ENCODE results near the gene PLA2G7. TPM values are rescaled to one million over a fixed set of nuclear protein-coding genes. Genes with fewer than 3 reads are reported as not detected.
"Not testable (repeated sequence)": the region's sequence is repeated elsewhere in the genome, so short reads cannot be mapped to it uniquely, and the experiment has no call there.

The PLA2G7 gene
- total RNA-seq, 3 donors from 2014 or later, result 2.2 to 3.1 (median 3.0) TPM

DNA sequence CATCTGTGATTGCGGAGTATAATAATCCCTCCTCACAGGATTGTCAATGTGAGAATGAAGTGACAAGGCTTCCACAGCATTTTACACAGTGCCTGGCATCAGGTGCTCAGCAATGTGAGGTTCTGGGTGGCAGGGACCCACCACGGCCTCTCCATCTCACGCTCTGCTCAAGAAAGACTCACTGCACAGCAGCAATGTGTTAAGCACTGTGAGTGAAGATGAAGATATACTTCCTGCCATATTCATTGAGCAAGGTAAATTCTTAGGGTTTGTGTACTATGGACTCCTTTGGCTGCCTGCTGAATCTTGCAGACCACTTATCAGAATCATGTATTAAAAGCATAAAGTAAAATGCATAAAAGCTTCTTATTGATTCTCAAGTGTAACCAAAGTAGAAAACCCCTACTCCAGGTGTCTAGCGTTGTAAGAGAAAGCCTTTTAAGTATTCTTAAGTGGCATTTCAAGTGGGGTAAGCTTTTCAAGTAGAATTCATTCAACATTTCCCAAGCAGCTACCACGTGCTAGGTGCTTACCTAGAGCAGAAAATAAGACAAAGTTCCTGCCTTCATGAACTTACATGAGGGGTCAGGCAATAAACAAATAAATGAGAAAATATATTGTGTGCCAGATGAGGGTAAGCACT is 41.0 kb upstream of the PLA2G7 start:
- no peaks in the 10 kb centered on the region for H3K9me3 ChIP-seq
- DNase-seq (no peak), ATAC-seq (no peak)
- intact Hi-C loops (cut with DNase I, micrococcal nuclease), result no loop called here
- no peaks in the 10 kb centered on the region for H3K36me3 ChIP-seq (ENCODE audit: low read depth)
- H3K4me3 ChIP-seq, result no peak overlapping the region
- peaks cover 5% of the 10 kb centered on the region for H3K4me1 ChIP-seq (ENCODE audit: low read depth)
- TF ChIP-seq CTCF (IDR thresholded peaks at IDR 0.05), result no peak

GRCh38 chr6:46774736-46775135 is 39.6 kb upstream of the PLA2G7 start:
- H3K9me3 ChIP-seq; ATAC-seq; intact Hi-C loops (cut with DNase I, micrococcal nuclease); H3K4me1 ChIP-seq (ENCODE audit: low read depth); H3K4me3 ChIP-seq; H3K36me3 ChIP-seq (ENCODE audit: low read depth): not testable (repeated sequence)
- DNase-seq, result peak in 1 of 3 donors; percentile 49

DNA sequence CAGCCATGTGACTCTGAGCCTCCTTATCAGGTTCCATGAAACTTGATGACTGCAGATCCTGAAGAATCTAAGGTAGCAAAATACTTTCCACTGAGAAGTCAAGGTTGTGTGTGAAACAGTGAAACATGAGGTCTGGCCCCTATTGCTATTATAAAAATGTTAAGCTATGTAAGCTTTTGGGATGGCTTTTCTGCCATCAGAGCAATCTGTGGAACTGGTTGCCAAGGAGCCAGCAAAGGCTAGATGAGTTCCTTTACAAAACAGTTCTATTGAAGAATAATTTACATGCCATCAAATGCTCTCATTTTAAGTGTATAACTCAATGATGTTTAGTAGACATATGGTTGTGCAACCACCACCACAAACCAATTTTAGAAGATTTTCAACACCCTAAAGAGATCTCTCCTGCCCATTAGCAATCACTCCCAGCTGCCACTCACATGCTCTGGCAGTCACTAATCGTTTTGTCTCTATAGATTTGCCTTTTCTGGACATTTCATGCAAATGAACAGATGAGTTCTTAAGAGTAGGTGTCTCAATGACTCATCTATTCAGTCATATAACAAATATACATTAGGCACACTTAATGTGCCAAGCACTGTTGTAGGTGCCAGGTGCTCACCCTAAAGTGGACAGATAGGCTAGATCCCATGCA is 38.2 kb upstream of the PLA2G7 start:
- DNase-seq (no peak), ATAC-seq (no peak)
- Histone ChIP-seq H3K4me3 (no peak overlapping the region), H3K36me3 (ENCODE audit: low read depth) (no peaks in the 10 kb centered on the region), H3K4me1 (ENCODE audit: low read depth) (peaks cover 5% of the 10 kb centered on the region), H3K9me3 (no peaks in the 10 kb centered on the region)
- no peak for TF ChIP-seq CTCF (IDR thresholded peaks at IDR 0.05)
- intact Hi-C loops (cut with DNase I, micrococcal nuclease), result no loop called here

- no peak for TF ChIP-seq CTCF (IDR thresholded peaks at IDR 0.05)
- H3K4me1 ChIP-seq (ENCODE audit: low read depth), result peaks cover under 1% of the 10 kb centered on the region
- intact Hi-C loops (cut with DNase I, micrococcal nuclease), result no loop called here
- H3K4me3 ChIP-seq, result no peak overlapping the region
- ATAC-seq, result peak; percentile 58
- no peaks in the 10 kb centered on the region for H3K36me3 ChIP-seq (ENCODE audit: low read depth)
- H3K9me3 ChIP-seq, result no peaks in the 10 kb centered on the region
- peak in 1 of 3 donors; percentile 24 for DNase-seq
Measured at GRCh38 chr6:46772762-46773161, 37.6 kb upstream of the PLA2G7 start.

GRCh38 chr6:46772016-46772415 is 36.8 kb upstream of the PLA2G7 start:
- intact Hi-C loops (cut with DNase I, micrococcal nuclease), result no loop called here
- H3K36me3 ChIP-seq (ENCODE audit: low read depth), result no peaks in the 10 kb centered on the region
- H3K4me3 ChIP-seq, result no peak overlapping the region
- H3K4me1 ChIP-seq (ENCODE audit: low read depth), result no peaks in the 10 kb centered on the region
- TF ChIP-seq CTCF (IDR thresholded peaks at IDR 0.05), result no peak
- H3K9me3 ChIP-seq, result no peaks in the 10 kb centered on the region
- DNase-seq (no peak), ATAC-seq (no peak)

DNA sequence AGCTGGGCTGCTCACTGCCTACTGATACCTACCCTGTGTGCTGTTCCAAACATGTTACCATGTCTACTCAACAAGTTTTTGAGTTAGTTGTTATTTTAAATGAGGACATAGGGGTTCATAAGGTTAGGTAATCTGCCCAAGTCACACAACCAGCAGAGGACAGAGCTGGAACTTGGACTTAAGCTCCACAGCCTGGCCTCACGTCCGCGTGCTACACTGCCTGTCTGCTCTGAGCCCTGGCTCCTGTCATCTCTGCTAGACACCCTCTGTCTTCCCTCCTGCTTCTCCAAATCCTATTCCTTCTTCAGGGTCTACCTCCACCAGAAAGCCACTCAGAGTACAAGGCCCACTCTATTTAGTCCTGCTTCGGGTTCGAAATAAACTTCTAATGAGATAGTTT is 29.8 kb upstream of the PLA2G7 start:
- Histone ChIP-seq H3K4me1 (ENCODE audit: low read depth) (no peaks in the 10 kb centered on the region), H3K4me3 (no peak overlapping the region), H3K36me3 (ENCODE audit: low read depth) (no peaks in the 10 kb centered on the region), H3K9me3 (no peaks in the 10 kb centered on the region)
- DNase-seq (no peak), ATAC-seq (no peak)
- TF ChIP-seq CTCF (IDR thresholded peaks at IDR 0.05), result no peak
- intact Hi-C loops (cut with DNase I, micrococcal nuclease), result no loop called here

GRCh38 chr6:46764280-46764679 is 29.1 kb upstream of the PLA2G7 start:
- intact Hi-C loops (cut with DNase I, micrococcal nuclease), result not testable (repeated sequence)

More at GRCh38 chr6:46764280-46764679, 29.1 kb upstream of the PLA2G7 start:
- H3K4me3 ChIP-seq; H3K36me3 ChIP-seq (ENCODE audit: low read depth); H3K4me1 ChIP-seq (ENCODE audit: low read depth); DNase-seq; ATAC-seq; H3K9me3 ChIP-seq: not testable (repeated sequence)

All from mucosa of descending colon (tissue), 3 donors.